GM12891 (cell line): ENCODE measurements around the gene PPARA.

Experiments
- PAX5 ChIP-seq: IDR thresholded peaks from 2 replicates; pipeline ENCODE4 v1.6.1; 2011; ENCODE audit warnings: low read length, moderate library complexity, mild to moderate bottlenecking; ENCODE audit not compliant: insufficient read depth, severe bottlenecking
- POLR2A ChIP-seq: IDR thresholded peaks from 2 replicates; pipeline ENCODE4 v1.6.1; 2011; ENCODE audit warnings: low read depth, low read length, control low read depth
- POLR2AphosphoS5 ChIP-seq: IDR thresholded peaks from 2 replicates; pipeline ENCODE4 v1.6.1; 2011; ENCODE audit warnings: low read depth, low read length, control low read depth
- POU2F2 ChIP-seq: IDR thresholded peaks from 2 replicates; pipeline ENCODE4 v1.6.1; 2011; ENCODE audit warnings: low read depth, mild to moderate bottlenecking, control low read depth, low read length, moderate library complexity
- SPI1 ChIP-seq: IDR thresholded peaks from 2 replicates; pipeline ENCODE4 v1.6.1; 2011; ENCODE audit warnings: low read depth, low read length, control low read depth
- TAF1 ChIP-seq: IDR thresholded peaks from 2 replicates; pipeline ENCODE4 v1.6.1; 2011; ENCODE audit warnings: low read depth, low read length, control low read depth

DNA sequence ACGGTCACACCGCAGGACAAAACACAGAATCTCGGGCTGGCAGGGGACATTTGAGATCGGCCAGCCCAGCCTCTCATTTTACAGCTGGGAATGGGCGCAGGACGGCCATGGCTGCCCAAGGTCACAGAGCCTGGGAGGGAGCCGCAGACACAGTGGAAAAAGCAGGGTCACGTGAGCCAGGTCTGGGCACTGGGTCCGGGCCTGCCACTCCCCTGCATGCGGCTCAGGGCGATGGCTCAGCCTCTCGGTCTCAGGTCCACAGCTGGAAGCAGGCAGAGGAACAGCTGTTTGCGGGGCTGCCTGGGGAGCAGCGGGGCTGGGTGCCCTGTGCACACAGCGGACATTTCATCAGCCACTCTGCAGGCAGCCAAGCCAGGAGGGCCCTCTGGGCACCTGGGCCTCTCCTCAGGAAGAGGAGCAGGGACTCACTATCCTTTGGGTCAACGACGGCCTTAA, 10.4 kb upstream of the PPARA start:
- TF ChIP-seq POLR2A, result no peak
- TF ChIP-seq TAF1, result no peak
- TF ChIP-seq POLR2AphosphoS5, result no peak
- TF ChIP-seq SPI1, result no peak
- TF ChIP-seq POU2F2, result no peak
- TF ChIP-seq PAX5, result no peak
